ENCODE data around the gene SGMS1.
A peak's percentile ranks its signal among the peaks of the same experiment; 100 is the strongest.
"Not testable (repeated sequence)": the region's sequence is repeated elsewhere in the genome, so short reads cannot be mapped to it uniquely, and the experiment has no call there.

Gene SGMS1

GRCh38 chr10:50554376-50554994 is 69.3 kb downstream of the SGMS1 start:
- no peak overlapping the region for H3K4me3 ChIP-seq (ENCODE audit: low read length)
- no peak for TF ChIP-seq ZNF274 (IDR thresholded peaks at IDR 0.05; ENCODE audit: low read depth, low read length)

- no peak overlapping the region for H3K4me3 ChIP-seq (ENCODE audit: low read length)
Observed at GRCh38 chr10:50552771-50553535, 70.8 kb downstream of the SGMS1 start.

GRCh38 chr10:50552308-50552707 is 71.4 kb downstream of the SGMS1 start:
- H3K4me3 ChIP-seq (ENCODE audit: low read length), result no peak overlapping the region
- TF ChIP-seq ZNF274 (IDR thresholded peaks at IDR 0.05; ENCODE audit: low read depth, low read length), result no peak

More at GRCh38 chr10:50552771-50553535, 70.8 kb downstream of the SGMS1 start:
- no peak for TF ChIP-seq ZNF274 (IDR thresholded peaks at IDR 0.05; ENCODE audit: low read depth, low read length)

- no peak for TF ChIP-seq ZNF274 (IDR thresholded peaks at IDR 0.05; ENCODE audit: low read depth, low read length)
- no peak overlapping the region for H3K4me3 ChIP-seq (ENCODE audit: low read length)
Observed at GRCh38 chr10:50551894-50552293, 71.9 kb downstream of the SGMS1 start.

GRCh38 chr10:50550291-50550839 is 73.4 kb downstream of the SGMS1 start:
- no peak overlapping the region for H3K4me3 ChIP-seq (ENCODE audit: low read length)
- no peak for TF ChIP-seq ZNF274 (IDR thresholded peaks at IDR 0.05; ENCODE audit: low read depth, low read length)

GRCh38 chr10:50549186-50549585 is 74.6 kb downstream of the SGMS1 start:
- not testable (repeated sequence) for H3K4me3 ChIP-seq (ENCODE audit: low read length)

GRCh38 chr10:50548481-50548880 is 75.3 kb downstream of the SGMS1 start:
- not testable (repeated sequence) for H3K4me3 ChIP-seq (ENCODE audit: low read length)

GRCh38 chr10:50546287-50546686 is 77.5 kb downstream of the SGMS1 start:
- not testable (repeated sequence) for H3K4me3 ChIP-seq (ENCODE audit: low read length)

GRCh38 chr10:50545846-50546245 is 77.9 kb downstream of the SGMS1 start:
- no peak for TF ChIP-seq ZNF274 (IDR thresholded peaks at IDR 0.05; ENCODE audit: low read depth, low read length)
- no peak overlapping the region for H3K4me3 ChIP-seq (ENCODE audit: low read length)

GRCh38 chr10:50544857-50545429 is 78.8 kb downstream of the SGMS1 start:
- TF ChIP-seq ZNF274 (IDR thresholded peaks at IDR 0.05; ENCODE audit: low read depth, low read length), result no peak
- H3K4me3 ChIP-seq (ENCODE audit: low read length), result no peak overlapping the region

GRCh38 chr10:50544095-50544856 is 79.5 kb downstream of the SGMS1 start:
- no peak for TF ChIP-seq ZNF274 (IDR thresholded peaks at IDR 0.05; ENCODE audit: low read depth, low read length)
- no peak overlapping the region for H3K4me3 ChIP-seq (ENCODE audit: low read length)

GRCh38 chr10:50542871-50543270 is 80.9 kb downstream of the SGMS1 start:
- TF ChIP-seq ZNF274 (IDR thresholded peaks at IDR 0.05; ENCODE audit: low read depth, low read length), result no peak
- no peak overlapping the region for H3K4me3 ChIP-seq (ENCODE audit: low read length)

GRCh38 chr10:50541921-50542320 is 81.8 kb downstream of the SGMS1 start:
- peak overlapping the region; percentile 75 for H3K4me3 ChIP-seq (ENCODE audit: low read length)
- TF ChIP-seq ZNF274 (IDR thresholded peaks at IDR 0.05; ENCODE audit: low read depth, low read length), result no peak

GRCh38 chr10:50541317-50541716 is 82.4 kb downstream of the SGMS1 start:
- no peak for TF ChIP-seq ZNF274 (IDR thresholded peaks at IDR 0.05; ENCODE audit: low read depth, low read length)
- H3K4me3 ChIP-seq (ENCODE audit: low read length), result peak overlapping the region; percentile 75

GRCh38 chr10:50540826-50541122 is 83.0 kb downstream of the SGMS1 start:
- TF ChIP-seq ZNF274 (IDR thresholded peaks at IDR 0.05; ENCODE audit: low read depth, low read length), result no peak
- H3K4me3 ChIP-seq (ENCODE audit: low read length), result peak overlapping the region; percentile 62
